ENCODE data around the gene EPS8L3.
"Not testable (repeated sequence)": the region's sequence is repeated elsewhere in the genome, so short reads cannot be mapped to it uniquely, and the experiment has no call there.

Gene EPS8L3

DNA sequence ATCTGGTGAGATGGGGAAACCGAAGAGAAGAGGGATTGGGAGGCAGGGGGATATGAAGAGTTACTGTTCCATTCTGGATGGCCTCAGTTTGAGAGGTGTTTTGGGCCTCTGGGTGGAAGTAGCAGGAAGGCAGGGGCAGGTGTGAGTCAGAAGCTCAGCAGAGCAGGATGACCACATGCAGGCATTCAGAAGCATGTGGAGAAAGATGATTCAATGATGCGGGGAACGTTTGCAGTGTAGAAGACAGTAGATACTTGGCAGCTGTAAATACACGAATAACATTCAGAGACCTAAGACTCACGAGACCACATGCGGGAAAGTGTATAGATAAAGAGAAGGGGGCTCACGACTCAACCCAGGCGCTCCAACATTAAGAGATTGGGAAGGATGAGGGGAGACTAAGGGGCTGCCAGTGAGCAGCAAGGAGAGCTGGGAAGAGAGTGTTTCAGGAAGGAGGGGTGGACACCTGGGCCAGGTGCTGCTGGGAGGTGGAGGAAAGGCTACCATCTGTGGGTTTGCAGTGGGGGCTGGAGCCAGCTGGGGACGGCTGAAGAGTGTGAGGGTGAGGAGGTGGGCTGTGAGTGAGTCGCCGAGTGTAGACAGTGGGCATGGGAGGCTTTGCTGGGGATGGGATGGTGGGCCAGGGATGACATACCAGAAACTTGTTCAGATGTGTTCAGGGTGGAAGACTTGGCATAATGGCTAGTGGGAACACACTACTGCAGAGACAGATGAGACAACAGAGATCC lies 5.8 kb upstream of the EPS8L3 start:
- Histone ChIP-seq H3K4me3 (no peak overlapping the region), H3K9me3 (no peaks in the 10 kb centered on the region), H3K36me3 (replicated peaks) (no peaks in the 10 kb centered on the region), H3K27me3 (ENCODE audit: low read depth) (no peaks in the 10 kb centered on the region), H3K4me1 (no peaks in the 10 kb centered on the region)
- no peak for DNase-seq (ENCODE audit: low spot score in 2 of 2)
- in situ Hi-C loops (cut with MboI; ENCODE audit: low sequenced_read_pairs) = loop anchor here (5.0 kb wide), 2 partner anchors 127 to 222 kb away; partner anchors contain the start of gene GNAI3

DNA sequence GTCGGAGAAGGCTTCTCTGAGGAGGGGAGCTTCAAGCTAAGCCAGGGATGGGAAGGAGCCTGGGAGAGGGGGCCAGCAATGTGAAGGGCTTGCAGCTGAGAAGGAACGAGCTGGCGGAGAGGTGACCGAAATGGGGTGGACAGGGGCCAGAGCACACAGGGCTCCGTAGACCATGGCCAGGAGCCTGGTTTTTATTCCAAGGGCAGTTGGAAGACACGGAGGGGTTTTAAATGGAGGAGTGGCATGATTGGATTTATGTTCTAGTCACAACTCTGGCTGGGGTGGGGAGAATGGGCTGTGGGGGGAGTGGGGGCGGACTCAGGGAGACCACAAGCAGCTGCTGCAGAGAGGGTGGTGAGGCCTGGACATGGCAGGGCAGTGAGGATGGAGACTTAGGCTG lies 5.1 kb upstream of the EPS8L3 start:
- H3K9me3 ChIP-seq = no peaks in the 10 kb centered on the region
- no peaks in the 10 kb centered on the region for H3K36me3 ChIP-seq (replicated peaks)
- H3K4me1 ChIP-seq = no peaks in the 10 kb centered on the region
- no peaks in the 10 kb centered on the region for H3K27me3 ChIP-seq (ENCODE audit: low read depth)
- no peak overlapping the region for H3K4me3 ChIP-seq
- in situ Hi-C loops (cut with MboI; ENCODE audit: low sequenced_read_pairs) = no loop called here
- no peak for DNase-seq (ENCODE audit: low spot score in 2 of 2)

DNA sequence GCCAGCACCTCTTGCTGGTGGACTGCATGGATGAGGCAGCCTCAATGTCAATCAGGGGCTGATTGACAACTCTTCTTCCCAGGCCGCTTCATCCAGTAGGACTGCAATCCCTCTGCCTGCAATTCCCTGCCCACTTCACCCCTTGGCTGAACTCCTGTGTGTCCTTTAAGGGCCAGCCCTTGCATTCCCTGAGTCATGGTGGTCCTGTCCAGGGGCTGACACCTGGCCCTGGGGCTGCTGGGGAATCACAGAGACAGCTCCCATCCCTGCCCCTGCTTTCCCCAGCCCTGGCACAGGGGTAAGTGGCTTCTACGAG lies 4.6 kb upstream of the EPS8L3 start:
- no peak for DNase-seq (ENCODE audit: low spot score in 2 of 2)
- Histone ChIP-seq H3K27me3 (ENCODE audit: low read depth) (no peaks in the 10 kb centered on the region), H3K36me3 (replicated peaks) (no peaks in the 10 kb centered on the region), H3K9me3 (no peaks in the 10 kb centered on the region), H3K4me1 (no peaks in the 10 kb centered on the region), H3K4me3 (no peak overlapping the region)
- in situ Hi-C loops (cut with MboI; ENCODE audit: low sequenced_read_pairs) = no loop called here

DNA sequence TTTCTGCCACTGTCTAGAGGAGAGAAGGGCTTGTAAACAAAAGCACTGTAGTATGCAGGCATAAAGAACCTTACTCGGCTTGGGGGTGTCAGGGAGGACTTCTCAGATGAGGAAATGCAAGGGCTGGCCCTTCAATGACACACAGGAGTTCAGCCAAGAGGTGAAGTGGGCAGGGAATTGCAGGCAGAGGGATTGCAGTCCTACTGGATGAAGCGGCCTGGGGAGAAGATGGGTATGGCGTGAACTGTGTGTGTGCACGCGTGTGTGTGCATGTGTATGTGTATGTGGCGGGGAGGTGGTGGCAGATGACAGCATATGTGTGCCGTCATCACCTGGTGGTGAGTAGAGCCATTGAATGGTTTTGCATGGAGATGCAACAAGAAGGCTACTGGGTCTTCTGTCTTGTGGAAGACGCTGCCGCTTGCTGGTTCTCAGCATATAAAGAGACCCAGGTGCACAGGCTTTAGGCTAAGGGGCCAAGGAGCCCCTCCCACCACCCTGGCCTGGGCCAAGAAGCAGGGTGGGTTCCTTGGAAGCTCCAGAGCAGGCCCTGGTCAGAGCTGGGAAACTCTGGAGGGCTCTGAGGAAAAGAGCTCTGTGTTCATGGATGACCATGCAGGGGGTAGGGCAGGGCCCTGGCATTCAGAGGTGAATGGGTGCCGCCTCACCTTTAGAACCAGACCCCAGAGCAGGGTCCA lies 4.1 kb upstream of the EPS8L3 start:
- Histone ChIP-seq H3K4me1 (no peaks in the 10 kb centered on the region), H3K4me3 (no peak overlapping the region), H3K27me3 (ENCODE audit: low read depth) (no peaks in the 10 kb centered on the region), H3K36me3 (replicated peaks) (no peaks in the 10 kb centered on the region), H3K9me3 (no peaks in the 10 kb centered on the region)
- in situ Hi-C loops (cut with MboI; ENCODE audit: low sequenced_read_pairs) = no loop called here
- no peak for DNase-seq (ENCODE audit: low spot score in 2 of 2)

DNA sequence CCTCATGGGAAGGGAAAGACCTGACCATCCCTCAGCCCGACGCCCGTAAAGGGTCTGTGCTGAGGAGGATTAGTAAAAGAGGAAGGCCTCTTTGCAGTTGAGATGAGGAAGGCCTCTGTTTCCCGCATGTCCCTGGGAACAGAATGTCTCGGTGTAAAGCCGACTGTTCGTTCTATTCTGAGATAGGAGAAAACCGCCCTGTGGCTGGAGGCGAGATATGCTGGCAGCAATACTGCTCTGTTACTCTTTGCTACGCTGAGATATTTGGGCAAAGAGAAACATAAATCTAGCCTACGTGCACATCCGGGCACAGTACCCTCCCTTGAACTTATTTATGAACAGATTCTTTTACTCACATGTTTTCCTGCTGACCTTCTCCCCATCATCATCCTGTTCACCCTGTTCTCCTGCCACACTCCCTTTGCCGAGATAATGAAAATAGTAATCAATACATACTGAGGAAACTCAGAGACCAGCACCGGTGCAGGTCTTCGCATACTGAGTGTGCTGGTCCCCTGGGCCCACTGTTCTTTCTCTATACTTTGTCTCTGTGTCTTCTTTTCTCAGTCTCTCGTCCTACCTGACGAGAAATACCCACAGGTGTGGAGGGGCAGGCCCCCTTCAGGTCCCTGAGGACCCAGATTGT lies 3.4 kb upstream of the EPS8L3 start:
- DNase-seq (ENCODE audit: low spot score in 2 of 2); in situ Hi-C loops (cut with MboI; ENCODE audit: low sequenced_read_pairs); H3K9me3 ChIP-seq: not testable (repeated sequence)

DNA sequence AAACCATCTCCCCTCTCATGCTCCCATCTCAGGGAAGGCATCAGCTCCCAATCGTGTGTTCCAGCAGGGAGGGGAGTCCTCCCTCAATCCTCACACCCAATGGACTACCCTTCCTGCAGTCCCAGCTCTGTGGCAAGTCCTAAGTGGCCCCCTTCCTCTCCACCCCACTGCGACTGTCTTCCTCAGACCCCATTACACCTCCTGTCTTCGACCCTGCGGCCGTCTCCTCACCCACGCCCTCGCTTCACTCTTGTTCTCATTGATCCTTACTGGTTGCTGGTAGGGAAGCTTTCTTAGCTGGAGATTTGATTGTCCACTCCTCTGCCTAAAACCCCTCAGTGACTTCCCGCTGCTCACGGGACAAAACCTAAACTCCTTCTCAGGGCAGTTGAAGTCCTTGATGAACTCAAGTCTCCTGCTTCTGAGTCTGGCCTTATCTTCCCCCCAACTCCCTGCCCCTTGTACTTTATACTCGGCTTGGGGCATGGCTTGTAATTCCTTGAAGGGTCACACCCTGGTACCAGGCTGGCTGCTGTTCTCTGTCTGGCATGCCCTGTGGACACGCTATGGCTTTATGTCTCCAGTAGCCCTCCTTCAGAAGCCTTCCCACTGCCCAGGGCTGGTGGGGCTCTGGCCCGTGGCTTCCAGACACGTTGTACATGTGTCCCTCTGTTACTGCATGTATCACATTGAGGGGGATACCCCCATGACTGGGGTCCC lies 2.3 kb upstream of the EPS8L3 start:
- Histone ChIP-seq H3K36me3 (replicated peaks) (no peaks in the 10 kb centered on the region), H3K4me3 (no peak overlapping the region), H3K27me3 (ENCODE audit: low read depth) (no peaks in the 10 kb centered on the region), H3K9me3 (no peaks in the 10 kb centered on the region), H3K4me1 (no peaks in the 10 kb centered on the region)
- no peak for DNase-seq (ENCODE audit: low spot score in 2 of 2)
- in situ Hi-C loops (cut with MboI; ENCODE audit: low sequenced_read_pairs) = no loop called here

More for the DNA sequence above, 3.4 kb upstream of the EPS8L3 start:
- not testable (repeated sequence) for H3K4me1 ChIP-seq; H3K27me3 ChIP-seq (ENCODE audit: low read depth); H3K4me3 ChIP-seq; H3K36me3 ChIP-seq (replicated peaks)

DNA sequence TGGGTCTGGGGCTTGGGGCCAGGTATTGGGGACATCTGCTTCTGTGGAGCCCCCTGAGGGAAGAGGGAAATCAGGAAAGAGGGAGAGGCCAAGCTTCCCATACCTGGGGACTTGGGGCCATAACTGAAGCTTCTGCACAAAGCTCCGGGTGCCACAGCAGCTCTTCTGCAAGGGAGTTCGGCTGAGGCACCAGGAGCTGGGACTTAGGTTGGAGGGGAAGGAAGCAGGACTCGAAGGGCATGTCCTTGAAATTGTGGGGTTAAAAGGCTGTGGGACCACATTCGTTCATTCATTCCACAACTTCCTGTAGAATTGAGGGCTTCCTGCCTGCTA lies 1.7 kb upstream of the EPS8L3 start:
- Histone ChIP-seq H3K4me3 (no peak overlapping the region), H3K9me3 (no peaks in the 10 kb centered on the region), H3K36me3 (replicated peaks) (no peaks in the 10 kb centered on the region), H3K4me1 (no peaks in the 10 kb centered on the region), H3K27me3 (ENCODE audit: low read depth) (no peaks in the 10 kb centered on the region)
- no peak for DNase-seq (ENCODE audit: low spot score in 2 of 2)
- in situ Hi-C loops (cut with MboI; ENCODE audit: low sequenced_read_pairs) = no loop called here

DNA sequence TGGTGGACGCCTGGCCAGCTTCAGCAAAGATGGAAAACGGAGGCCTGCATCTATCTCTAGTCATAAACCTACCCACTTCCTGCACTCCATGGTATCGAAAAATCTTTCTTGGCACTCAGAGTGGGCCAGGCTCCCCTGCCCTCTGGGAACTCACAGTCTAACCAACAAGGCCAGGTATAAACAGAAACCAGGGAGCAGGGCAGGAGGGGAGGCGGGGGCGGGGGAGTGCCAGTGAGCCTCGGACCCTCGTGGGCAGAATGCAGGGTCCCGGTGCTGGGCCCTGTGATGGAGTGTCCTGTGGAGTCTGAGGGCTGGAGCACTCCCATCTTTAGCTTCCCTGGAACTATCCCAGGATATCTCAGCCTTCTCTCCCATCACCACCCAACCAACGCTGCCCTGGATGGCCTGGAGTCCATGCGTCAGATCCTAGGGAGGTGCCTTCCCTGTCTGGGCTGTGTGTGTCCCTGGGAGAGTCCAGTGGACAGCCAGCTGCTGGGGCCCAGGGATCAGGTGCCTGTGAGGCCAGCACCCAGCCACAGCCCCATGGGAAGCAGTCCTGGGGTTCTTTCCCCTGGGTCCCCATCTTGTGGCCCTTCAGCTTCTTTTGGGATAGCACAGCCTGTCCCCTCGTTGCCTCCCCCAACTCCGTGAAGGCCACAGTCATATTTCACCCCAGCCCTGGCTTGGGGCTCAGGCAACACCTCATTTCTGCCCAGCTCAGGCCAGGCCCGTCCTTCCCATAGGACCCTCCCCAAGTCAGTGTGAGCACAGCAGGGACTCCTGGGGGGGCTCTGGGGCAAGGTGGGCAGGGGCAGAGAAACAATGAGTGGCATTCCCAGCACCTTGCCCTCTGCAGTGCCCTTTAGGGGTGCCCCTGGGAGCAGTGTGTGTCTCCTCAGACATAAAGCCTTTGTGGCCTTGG lies 1.1 kb upstream of the EPS8L3 start:
- no peak for DNase-seq (ENCODE audit: low spot score in 2 of 2)
- in situ Hi-C loops (cut with MboI; ENCODE audit: low sequenced_read_pairs) = no loop called here
- Histone ChIP-seq H3K27me3 (ENCODE audit: low read depth) (no peaks in the 10 kb centered on the region), H3K9me3 (no peaks in the 10 kb centered on the region), H3K36me3 (replicated peaks) (no peaks in the 10 kb centered on the region), H3K4me3 (no peak overlapping the region), H3K4me1 (no peaks in the 10 kb centered on the region)

DNA sequence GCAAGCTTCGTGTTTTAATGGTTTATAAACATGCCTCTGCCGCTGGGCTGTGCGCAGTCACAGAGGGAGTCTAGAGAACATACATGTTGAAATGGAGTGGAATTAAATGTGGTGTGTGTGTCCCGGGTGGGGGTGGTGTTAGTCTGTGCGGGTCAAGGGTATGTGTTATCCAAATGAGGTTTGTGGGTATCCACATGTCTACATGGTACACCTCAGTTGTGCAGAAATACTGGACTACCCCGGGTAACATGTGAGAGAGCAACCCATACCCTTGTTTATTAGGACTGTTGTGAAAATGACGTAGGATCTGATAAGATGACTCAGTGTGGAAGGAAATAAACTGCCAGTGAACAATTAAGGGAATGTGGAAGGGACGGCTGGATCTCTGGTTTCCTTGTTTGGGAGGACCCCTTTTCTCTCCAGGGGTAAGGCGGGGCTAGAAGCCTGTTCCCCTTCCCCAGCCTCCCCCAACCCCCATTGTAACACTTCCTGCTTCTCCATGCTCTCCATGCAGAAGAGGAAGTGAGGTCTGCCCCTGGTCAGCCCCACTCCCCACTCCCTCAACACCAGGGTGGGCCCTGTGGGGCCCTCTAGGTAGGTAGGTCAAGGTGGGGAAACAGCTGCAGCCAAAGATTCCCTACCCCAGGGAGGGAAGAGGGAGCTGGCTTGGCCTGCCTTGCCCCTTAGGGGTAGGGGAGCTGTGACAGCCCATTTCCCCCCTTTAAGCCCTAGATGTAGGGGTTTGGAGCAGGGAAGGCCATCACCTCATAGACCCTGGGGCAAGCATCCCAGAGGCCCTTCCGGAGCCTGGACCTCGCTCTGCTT lies 690 bp downstream of the EPS8L3 start:
- no peak for DNase-seq (ENCODE audit: low spot score in 2 of 2)
- H3K9me3 ChIP-seq = no peaks in the 10 kb centered on the region
- in situ Hi-C loops (cut with MboI; ENCODE audit: low sequenced_read_pairs) = no loop called here
- no peak overlapping the region for H3K4me3 ChIP-seq
- no peaks in the 10 kb centered on the region for H3K36me3 ChIP-seq (replicated peaks)
- no peaks in the 10 kb centered on the region for H3K27me3 ChIP-seq (ENCODE audit: low read depth)
- H3K4me1 ChIP-seq = no peaks in the 10 kb centered on the region

DNA sequence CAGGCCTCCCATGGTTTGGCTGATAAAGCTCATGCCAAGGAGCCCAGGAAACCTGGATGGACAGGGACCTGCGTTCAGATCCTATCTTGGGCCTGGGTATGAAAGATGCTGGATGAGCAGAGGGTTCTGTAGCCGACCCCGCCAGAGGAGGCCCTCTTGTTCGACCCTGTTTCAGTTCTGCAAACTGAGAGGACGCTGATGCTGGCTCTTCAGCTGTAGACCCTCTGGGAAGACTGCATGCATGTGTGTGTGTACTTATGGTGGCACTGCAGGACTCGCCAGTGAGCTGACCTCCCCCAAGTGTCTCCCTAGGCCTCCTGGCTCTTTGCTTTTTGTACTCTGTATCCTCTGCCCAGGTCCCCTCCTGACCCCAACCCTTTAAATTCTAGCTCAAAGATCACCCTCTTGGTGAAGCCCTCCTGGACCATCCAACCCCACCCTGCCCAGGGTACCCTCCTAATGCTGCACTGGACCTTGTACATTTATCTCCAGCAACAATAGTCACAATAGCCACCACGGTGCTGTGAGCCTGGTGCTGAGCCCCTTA lies 1.6 kb downstream of the EPS8L3 start:
- in situ Hi-C loops (cut with MboI; ENCODE audit: low sequenced_read_pairs) = no loop called here
- no peak for DNase-seq (ENCODE audit: low spot score in 2 of 2)
- Histone ChIP-seq H3K9me3 (no peaks in the 10 kb centered on the region), H3K4me3 (no peak overlapping the region), H3K36me3 (replicated peaks) (no peaks in the 10 kb centered on the region), H3K27me3 (ENCODE audit: low read depth) (no peaks in the 10 kb centered on the region), H3K4me1 (no peaks in the 10 kb centered on the region)

DNA sequence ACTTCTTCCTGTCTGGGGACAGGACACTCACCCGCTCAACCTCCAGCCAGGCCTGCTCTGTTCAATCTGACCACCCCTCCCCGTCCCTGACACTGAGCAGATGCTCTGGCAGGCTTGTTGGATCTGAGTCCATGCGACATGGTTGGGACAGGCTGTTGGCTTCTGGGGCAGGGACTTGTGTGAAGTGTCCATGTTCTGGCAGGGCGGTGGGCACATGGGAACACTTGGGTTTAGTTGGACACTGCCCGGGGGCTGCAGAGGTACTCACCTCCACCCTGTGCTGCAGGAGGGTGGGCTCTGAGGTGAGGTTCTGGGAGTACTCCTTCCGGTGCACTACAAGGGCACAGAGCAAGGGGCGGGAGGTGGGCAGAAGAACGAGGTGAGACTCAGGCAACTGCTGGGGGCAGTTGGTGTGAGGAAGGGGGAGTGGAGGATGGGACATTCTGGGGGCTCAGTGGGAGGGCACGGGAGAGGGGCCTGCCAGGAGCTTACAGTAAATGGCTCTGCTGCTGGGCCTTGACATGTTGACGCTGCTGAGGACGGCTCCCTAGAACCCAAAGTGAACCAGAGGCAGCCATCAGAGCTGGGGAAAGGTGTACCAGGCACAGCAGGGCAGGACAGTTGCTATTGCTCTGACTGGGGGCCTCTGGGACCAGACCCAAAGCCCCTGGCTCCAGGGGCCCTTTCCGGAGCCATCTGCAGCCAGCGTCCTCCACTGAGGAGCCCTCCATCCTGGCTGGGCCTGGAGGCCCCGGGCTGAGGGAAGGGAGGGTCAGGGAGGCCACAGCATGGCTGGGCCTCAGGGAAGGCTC lies 2.3 kb downstream of the EPS8L3 start:
- no peaks in the 10 kb centered on the region for H3K36me3 ChIP-seq (replicated peaks)
- H3K27me3 ChIP-seq (ENCODE audit: low read depth) = no peaks in the 10 kb centered on the region
- in situ Hi-C loops (cut with MboI; ENCODE audit: low sequenced_read_pairs) = no loop called here
- H3K4me1 ChIP-seq = no peaks in the 10 kb centered on the region
- DNase-seq (ENCODE audit: low spot score in 2 of 2) = no peak
- no peak overlapping the region for H3K4me3 ChIP-seq
- no peaks in the 10 kb centered on the region for H3K9me3 ChIP-seq
